ENCODE measurements around the gene TRDN.
"Not testable (repeated sequence)": the region's sequence is repeated elsewhere in the genome, so short reads cannot be mapped to it uniquely, and the experiment has no call there.

Gene TRDN

GRCh38 chr6:123562264-123562663, 74.5 kb downstream of the TRDN start:
- FAIRE-seq: no peak

GRCh38 chr6:123559816-123560215, 76.9 kb downstream of the TRDN start:
- not testable (repeated sequence) for FAIRE-seq

GRCh38 chr6:123557474-123557873, 79.3 kb downstream of the TRDN start:
- not testable (repeated sequence) for FAIRE-seq

- no peak for FAIRE-seq
Observed at GRCh38 chr6:123551939-123552707, 84.6 kb downstream of the TRDN start.

- no peak for FAIRE-seq
Observed at GRCh38 chr6:123550052-123550617, 86.6 kb downstream of the TRDN start.

GRCh38 chr6:123549476-123549875, 87.3 kb downstream of the TRDN start:
- no peak for FAIRE-seq

- FAIRE-seq: no peak
Observed at GRCh38 chr6:123547216-123547978, 89.4 kb downstream of the TRDN start.

GRCh38 chr6:123546537-123546936, 90.2 kb downstream of the TRDN start:
- FAIRE-seq: no peak

- no peak for FAIRE-seq
Observed at GRCh38 chr6:123541462-123541861, 95.3 kb downstream of the TRDN start.

GRCh38 chr6:123533862-123534648, 102.7 kb downstream of the TRDN start:
- FAIRE-seq: no peak

- FAIRE-seq: no peak
Observed at GRCh38 chr6:123529843-123530242, 106.9 kb downstream of the TRDN start.

- no peak for FAIRE-seq
Observed at GRCh38 chr6:123529058-123529457, 107.7 kb downstream of the TRDN start.

GRCh38 chr6:123527406-123527805, 109.3 kb downstream of the TRDN start:
- FAIRE-seq: no peak

GRCh38 chr6:123526128-123526527, 110.6 kb downstream of the TRDN start:
- FAIRE-seq: no peak

GRCh38 chr6:123524781-123525180, 112.0 kb downstream of the TRDN start:
- no peak for FAIRE-seq

GRCh38 chr6:123520217-123520616, 116.5 kb downstream of the TRDN start:
- no peak for FAIRE-seq

- no peak for FAIRE-seq
Observed at GRCh38 chr6:123519189-123519505, 117.6 kb downstream of the TRDN start.

- FAIRE-seq: no peak
Observed at GRCh38 chr6:123518441-123519188, 118.1 kb downstream of the TRDN start.

GRCh38 chr6:123515715-123516114, 121.0 kb downstream of the TRDN start:
- FAIRE-seq: no peak

GRCh38 chr6:123509112-123509511, 127.6 kb downstream of the TRDN start:
- FAIRE-seq: no peak

- no peak for FAIRE-seq
Observed at GRCh38 chr6:123508290-123508689, 128.5 kb downstream of the TRDN start.

GRCh38 chr6:123507582-123507981, 129.2 kb downstream of the TRDN start:
- no peak for FAIRE-seq
